CMK (cell line): ENCODE results near the gene CYP3A7.
"Not testable (repeated sequence)": the region's sequence is repeated elsewhere in the genome, so short reads cannot be mapped to it uniquely, and the experiment has no call there.

Experiments
- DNase-seq: peaks from one replicate; pipeline ENCODE4 v3.0.0-alpha.2; 2010; ENCODE audit warnings: low read depth

Gene CYP3A7

GRCh38 chr7:99699946-99700345 lies 35.0 kb downstream of the CYP3A7 start:
- DNase-seq = no peak

DNA sequence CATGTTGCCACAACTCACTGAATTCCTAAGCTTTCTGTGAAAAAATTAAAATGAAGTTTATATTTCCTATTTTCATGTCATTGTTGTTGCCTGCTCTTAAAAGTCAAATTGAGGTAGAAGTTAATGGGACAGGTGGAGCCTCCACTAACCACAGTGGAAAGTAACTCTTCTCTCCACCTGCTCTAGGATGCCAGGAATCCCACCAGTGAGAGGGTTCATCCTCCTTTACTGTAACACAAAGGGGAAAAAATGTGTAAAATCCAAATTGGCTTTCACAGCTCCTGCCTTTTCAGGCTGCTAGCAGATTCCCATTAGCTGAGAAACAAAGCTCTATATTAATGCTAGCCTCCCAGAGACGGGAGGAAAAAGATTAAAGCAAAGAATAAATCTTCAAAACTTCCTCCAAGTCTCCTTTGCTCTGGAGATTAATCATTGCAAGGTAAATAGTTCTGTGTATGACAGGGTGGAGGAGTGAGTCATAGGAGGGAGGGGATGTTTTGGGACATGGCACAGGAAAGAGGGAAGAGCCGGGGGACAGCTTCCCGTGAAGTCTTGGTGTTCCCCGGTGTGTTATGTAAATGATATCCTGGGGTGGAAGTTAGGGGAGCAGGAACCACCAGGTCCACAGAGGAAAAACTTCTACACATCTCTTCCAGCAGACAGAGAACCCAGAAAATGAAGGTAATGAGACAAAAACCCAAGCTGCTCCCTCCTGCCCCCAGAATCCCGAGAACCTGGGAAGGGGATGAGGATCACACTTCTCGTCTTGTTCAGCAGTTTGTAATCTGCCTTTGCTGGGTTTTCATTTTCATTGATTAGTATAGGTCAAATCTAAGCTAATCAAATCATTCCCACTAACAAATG lies 35.9 kb downstream of the CYP3A7 start:
- not testable (repeated sequence) for DNase-seq

DNA sequence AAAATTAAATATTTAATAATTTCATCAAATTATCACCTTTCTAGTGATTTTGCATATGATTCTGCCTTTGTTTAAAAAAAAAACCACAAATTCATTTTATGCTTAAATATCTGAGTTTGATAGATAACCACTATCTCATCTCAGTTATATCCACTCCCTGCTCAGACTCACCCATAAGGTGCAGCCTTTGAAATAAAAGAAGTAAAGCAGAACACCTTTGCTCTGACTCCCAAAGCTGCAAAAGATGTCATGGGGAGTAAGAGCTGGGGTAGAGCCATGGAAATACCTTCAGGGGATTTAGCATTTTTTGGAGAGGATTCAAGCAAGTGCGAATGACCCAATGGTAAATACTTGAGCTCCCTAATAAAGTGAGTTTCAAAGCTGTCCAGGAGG lies 40.1 kb downstream of the CYP3A7 start:
- DNase-seq = no peak

GRCh38 chr7:99694201-99694911 lies 40.6 kb downstream of the CYP3A7 start:
- DNase-seq = no peak

- peak; percentile 72 for DNase-seq
These were observed 41.4 kb downstream of the CYP3A7 start for GRCh38 chr7:99693427-99694200.

- DNase-seq = no peak
These were observed 41.9 kb downstream of the CYP3A7 start for GRCh38 chr7:99693100-99693426.

- not testable (repeated sequence) for DNase-seq
These were observed 42.4 kb downstream of the CYP3A7 start for GRCh38 chr7:99692563-99692962.

DNA sequence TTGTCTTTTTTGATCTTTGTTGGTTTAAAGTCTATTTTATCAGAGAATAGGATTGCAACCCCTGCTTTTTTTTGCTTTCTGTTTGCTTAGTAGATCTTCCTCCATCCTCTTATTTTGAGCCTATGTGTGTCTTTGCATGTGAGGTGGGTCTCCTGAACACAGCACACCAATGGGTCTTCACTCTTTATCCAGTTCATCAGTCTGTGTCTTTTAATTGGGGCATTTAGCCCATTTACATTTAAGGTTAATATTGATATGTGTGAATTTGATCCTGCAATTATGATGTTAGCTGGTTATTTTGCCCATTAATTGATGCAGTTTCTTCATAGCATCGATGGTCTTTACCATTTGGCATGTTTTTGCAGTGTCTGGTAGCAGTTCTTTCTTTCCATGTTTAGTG lies 43.3 kb downstream of the CYP3A7 start:
- DNase-seq = not testable (repeated sequence)

- not testable (repeated sequence) for DNase-seq
These were observed 44.1 kb downstream of the CYP3A7 start for GRCh38 chr7:99690918-99691317.

DNA sequence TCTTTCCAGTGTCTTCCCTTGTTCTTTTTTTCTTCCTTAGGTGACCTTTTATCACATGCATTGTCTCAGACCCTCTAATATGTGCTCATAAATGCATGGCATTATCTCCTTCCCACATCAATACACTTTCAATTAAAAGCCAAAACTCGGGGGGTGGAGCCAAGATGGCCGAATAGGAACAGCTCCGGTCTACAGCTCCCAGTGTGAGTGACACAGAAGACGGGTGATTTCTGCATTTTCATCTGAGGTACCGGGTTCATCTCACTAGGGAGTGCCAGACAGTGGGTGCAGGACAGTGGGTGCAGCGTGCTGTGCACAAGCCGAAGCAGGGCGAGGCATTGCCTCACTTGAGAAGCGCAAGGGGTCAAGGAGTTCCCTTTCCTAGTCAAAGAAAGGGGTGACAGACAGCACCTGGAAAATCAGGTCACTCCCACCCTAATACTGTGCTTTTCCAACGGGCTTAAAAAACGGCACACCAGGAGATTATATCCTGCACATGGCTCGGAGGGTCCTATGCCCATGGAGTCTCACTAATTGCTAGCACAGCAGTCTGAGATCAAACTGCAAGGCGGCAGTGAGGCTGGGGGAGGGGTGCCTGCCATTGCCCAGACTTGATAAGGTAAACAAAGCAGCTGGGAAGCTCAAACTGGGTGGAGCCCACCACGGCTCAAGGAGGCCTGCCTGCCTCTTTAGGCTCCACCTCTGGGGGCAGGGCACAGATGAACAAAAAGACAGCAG lies 49.0 kb downstream of the CYP3A7 start:
- DNase-seq = not testable (repeated sequence)

- DNase-seq = no peak
These were observed 49.8 kb downstream of the CYP3A7 start for GRCh38 chr7:99685129-99685758.

- DNase-seq = no peak
These were observed 55.4 kb downstream of the CYP3A7 start, which contains the start of gene CYP3A5 for GRCh38 chr7:99679400-99680191. TSS of gene CYP3A5 (minus strand) at chr7:99679996. CDS start at chr7:99679896, 100 bp downstream.

DNA sequence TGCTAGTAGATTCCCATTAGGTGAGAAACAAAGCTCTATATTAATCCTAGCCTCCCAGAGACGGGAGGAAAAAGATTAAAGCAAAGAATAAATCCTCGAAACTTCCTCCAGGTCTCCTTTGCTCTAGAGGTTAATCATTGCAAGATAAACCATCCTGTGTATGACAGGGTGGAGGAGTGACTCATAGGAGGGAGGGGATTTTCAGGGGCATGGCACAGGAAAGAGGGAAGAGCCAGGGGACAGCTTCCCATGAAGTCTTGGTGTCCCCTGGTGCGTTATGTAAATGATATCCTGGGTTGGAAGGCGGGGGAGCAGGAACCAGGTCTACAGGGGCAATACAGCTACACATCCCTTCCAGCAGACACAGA lies 56.0 kb downstream of the CYP3A7 start:
- no peak for DNase-seq

- no peak for DNase-seq
These were observed 57.3 kb downstream of the CYP3A7 start for GRCh38 chr7:99677648-99678045.

GRCh38 chr7:99677013-99677647 lies 57.9 kb downstream of the CYP3A7 start:
- DNase-seq = no peak

- no peak for DNase-seq
These were observed 59.8 kb downstream of the CYP3A7 start for GRCh38 chr7:99674995-99675742.

GRCh38 chr7:99672573-99672972 lies 62.4 kb downstream of the CYP3A7 start:
- DNase-seq = no peak

GRCh38 chr7:99669782-99670181 lies 65.2 kb downstream of the CYP3A7 start:
- DNase-seq = no peak

DNA sequence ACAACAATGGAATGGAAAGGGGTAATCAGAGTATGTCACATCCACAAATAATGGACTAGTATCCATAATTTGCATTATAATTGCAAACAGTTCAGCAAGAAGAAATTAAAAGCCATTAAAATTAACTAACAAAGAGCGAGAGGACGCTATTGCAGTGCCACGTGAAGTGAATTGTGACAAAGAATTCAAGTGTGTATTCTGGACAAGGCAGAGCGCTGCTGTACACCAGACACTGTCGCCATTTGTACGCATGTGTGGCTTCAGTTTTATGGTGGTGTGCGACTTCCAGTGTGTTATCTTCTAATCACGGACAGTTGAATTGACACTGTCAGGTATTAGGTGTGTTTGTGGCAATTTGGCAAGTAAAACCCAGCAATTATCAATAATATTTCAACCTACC lies 66.5 kb downstream of the CYP3A7 start:
- no peak for DNase-seq
